CD14-positive monocyte (primary cell): ENCODE results near the gene MND1. TPM values are rescaled to one million over a fixed set of nuclear protein-coding genes. Genes with fewer than 3 reads are reported as not detected.

Experiments
- DNase-seq, 3 donors: peaks; one replicate each; pipeline ENCODE4 v3.0.0-alpha.2; 2011 to 2022
- H2AFZ ChIP-seq: 2 replicates; pipeline ENCODE4 v1.6.0; 2012; ENCODE audit warnings: mild to moderate bottlenecking, low read depth, low read length, inconsistent platforms; ENCODE audit not compliant: insufficient read depth, poor library complexity, severe bottlenecking
- H3K27ac ChIP-seq, 2 donors: 1 replicate in 1 of 2; 2 replicates in 1 of 2; pipeline ENCODE4 v1.5.1; 2012 to 2013; ENCODE audit warnings: low read length in 2 of 2, control low read depth in 1 of 2, inconsistent platforms in 1 of 2, low read depth in 1 of 2, mild to moderate bottlenecking in 1 of 2
- H3K27me3 ChIP-seq, 2 donors: one replicate each; pipeline versions ENCODE4 v1.6.0 to v1.6.1; 2011 to 2013; ENCODE audit warnings: low read length in 2 of 2; ENCODE audit not compliant: control insufficient read depth in 2 of 2, insufficient read depth in 2 of 2
- H3K36me3 ChIP-seq, 2 donors: replicated peaks in 1 of 2; 1 replicate in 1 of 2; 2 replicates in 1 of 2; pipeline versions ENCODE4 v1.5.1 to v1.6.1; 2012 to 2013; ENCODE audit warnings: low read length in 2 of 2, control low read depth in 1 of 2, inconsistent platforms in 1 of 2, mild to moderate bottlenecking in 1 of 2; ENCODE audit not compliant: insufficient read depth in 2 of 2, control insufficient read depth in 1 of 2
- H3K4me1 ChIP-seq, 2 donors: 1 replicate in 1 of 2; 2 replicates in 1 of 2; pipeline versions ENCODE4 v1.5.1 to v1.6.1; 2012 to 2013; ENCODE audit warnings: low read length in 2 of 2, control low read depth in 1 of 2, inconsistent platforms in 1 of 2, mild to moderate bottlenecking in 1 of 2, moderate library complexity in 1 of 2; ENCODE audit not compliant: insufficient read depth in 2 of 2, control insufficient read depth in 1 of 2
- H3K4me2 ChIP-seq: replicated peaks from 2 replicates; pipeline ENCODE3; 2012; ENCODE audit warnings: low read length, moderate library complexity, mild to moderate bottlenecking; ENCODE audit not compliant: poor library complexity, severe bottlenecking; ENCODE audit errors: extremely low read depth
- H3K4me3 ChIP-seq, 3 experiments: fragments of 200-600 bp in 1 of 3; sonication (generic) in 1 of 3; replicated peaks in 1 of 3; 1 replicate in 2 of 3; 2 replicates in 1 of 3; pipeline ENCODE4 v1.5.1; 2011 to 2013; ENCODE audit warnings: low read length in 3 of 3, mild to moderate bottlenecking in 3 of 3, control low read depth in 2 of 3, low read depth in 2 of 3, inconsistent platforms in 1 of 3, moderate library complexity in 1 of 3
- H3K79me2 ChIP-seq: 2 replicates; pipeline ENCODE4 v1.6.0; 2012; ENCODE audit warnings: mild to moderate bottlenecking, control low read depth, inconsistent platforms, low read length, moderate library complexity; ENCODE audit not compliant: insufficient read depth
- H3K9ac ChIP-seq: 2 replicates; pipeline ENCODE4 v1.6.0; 2017; ENCODE audit warnings: low read length, mild to moderate bottlenecking; ENCODE audit not compliant: insufficient read depth, poor library complexity, severe bottlenecking
- H3K9me3 ChIP-seq, 2 donors: replicated peaks in 1 of 2; 1 replicate in 1 of 2; 2 replicates in 1 of 2; pipeline versions ENCODE4 v1.5.1 to v1.6.1; 2012 to 2013; ENCODE audit warnings: low read length in 2 of 2, control low read depth in 1 of 2; ENCODE audit not compliant: control insufficient read depth in 1 of 2, insufficient read depth in 1 of 2
- H4K20me1 ChIP-seq: 2 replicates; pipeline ENCODE4 v1.6.0; 2012; ENCODE audit warnings: mild to moderate bottlenecking, low read length, control low read depth, moderate library complexity; ENCODE audit not compliant: insufficient read depth
- H3K27ac Mint-ChIP-seq, 7 donors: one replicate each; pipeline ENCODE4 v1.8.0; 2020; ENCODE audit warnings: mild to moderate bottlenecking in 7 of 7, mixed read lengths in 7 of 7, moderate library complexity in 6 of 7, inconsistent platforms in 2 of 7
- H3K27me3 Mint-ChIP-seq, 3 donors: one replicate each; pipeline ENCODE4 v1.8.0; 2021 to 2022; ENCODE audit warnings: low read depth in 3 of 3, mild to moderate bottlenecking in 3 of 3, mixed read lengths in 3 of 3, moderate library complexity in 3 of 3, inconsistent platforms in 1 of 3
- H3K36me3 Mint-ChIP-seq, 2 donors: one replicate each; pipeline ENCODE4 v1.8.0; 2020; ENCODE audit warnings: mixed read lengths in 2 of 2, inconsistent platforms in 1 of 2, mild to moderate bottlenecking in 1 of 2
- H3K4me1 Mint-ChIP-seq: one replicate; pipeline ENCODE4 v1.8.0; 2020; ENCODE audit warnings: mild to moderate bottlenecking, mixed read lengths
- H3K4me3 Mint-ChIP-seq, 2 donors: one replicate each; pipeline ENCODE4 v1.8.0; 2020; ENCODE audit warnings: mild to moderate bottlenecking in 2 of 2, mixed read lengths in 2 of 2, moderate library complexity in 1 of 2
- H3K9me3 Mint-ChIP-seq, 7 donors: one replicate each; pipeline ENCODE4 v1.8.0; 2020 to 2022; ENCODE audit warnings: mixed read lengths in 7 of 7, mild to moderate bottlenecking in 6 of 7, moderate library complexity in 6 of 7, inconsistent platforms in 2 of 7
- CTCF ChIP-seq: fragments of 200-600 bp; IDR thresholded peaks from one replicate; pipeline ENCODE4 v1.8.0; 2022; ENCODE audit warnings: antibody characterized with exemption, mild to moderate bottlenecking
- WGBS: methylation state at CpG from one replicate; pipeline ENCODE4 v1.1.5; 2013; ENCODE audit warnings: missing lambda C conversion rate; ENCODE audit not compliant: insufficient coverage; 5-methylcytosine and 5-hydroxymethylcytosine counted together
- intact Hi-C, 2 donors: fragments of 100-400 bp; cut with micrococcal nuclease; formaldehyde crosslinking; loops; one replicate each; pipeline versions ENCODE4 v1.15.0 to v1.15.1; 2023
- polyA plus RNA-seq, 3 donors: library from polyadenylated mRNA; depleted of rRNA in 1 of 3; unstranded in 2 of 3; stranded (reverse) in 1 of 3; fragments of 300-500 nt in 2 of 3; fragments of >200 nt in 1 of 3; fragmentation: Illumina TruSeq in 2 of 3; gene quantifications; 1 replicate in 2 of 3; 2 replicates in 1 of 3; pipeline ENCODE4 v1.2.3, GENCODE V29; 2012 to 2021

The MND1 gene
- polyA plus RNA-seq, 3 donors, result not detected

- no peak overlapping the region for H3K27ac ChIP-seq
- Mint-ChIP-seq H3K36me3 (no peaks in the 10 kb centered on the region), H3K27me3 (peaks cover 2 to 3% (median 2%) of the 10 kb centered on the region in 3 donors), H3K9me3 (peaks cover 0 to 2% (median 0%) of the 10 kb centered on the region in 7 donors), H3K27ac (no peak overlapping the region), H3K4me1 (peaks cover 37% of the 10 kb centered on the region), H3K4me3 (no peak overlapping the region)
- 84% methylated on average over 3 of the region's 10 CpGs for WGBS
- no peaks in the 10 kb centered on the region for H3K36me3 ChIP-seq
- no peak overlapping the region for H3K4me3 ChIP-seq
- no peak for DNase-seq
- H3K9ac ChIP-seq, result no peak overlapping the region
- H3K27me3 ChIP-seq, result no peaks in the 10 kb centered on the region
- intact Hi-C loops, result no loop called here
- TF ChIP-seq CTCF, result no peak
- no peak overlapping the region for H2AFZ ChIP-seq
- H3K9me3 ChIP-seq, result no peaks in the 10 kb centered on the region
- no peaks in the 10 kb centered on the region for H3K79me2 ChIP-seq
- H3K4me1 ChIP-seq, result peaks cover 39 to 42% of the 10 kb centered on the region in 2 donors
- H4K20me1 ChIP-seq, result no peaks in the 10 kb centered on the region
- H3K4me2 ChIP-seq, result no peak overlapping the region
These were observed 103.7 kb downstream of the MND1 start for GRCh38 chr4:153448003-153448731.

- H3K4me3 Mint-ChIP-seq, result no peak overlapping the region
- no CpG with 5 or more reads among the region's 1 CpG for WGBS
- H3K27ac Mint-ChIP-seq, result peak overlapping the region in 5 of 7 donors; percentile 43 to 84 (median 75)
These were observed 104.8 kb downstream of the MND1 start for GRCh38 chr4:153449338-153449737.

More at GRCh38 chr4:153449338-153449737, 104.8 kb downstream of the MND1 start:
- Histone ChIP-seq H3K27ac (peak overlapping the region; percentile 28 to 62), H3K79me2 (no peaks in the 10 kb centered on the region), H3K36me3 (no peaks in the 10 kb centered on the region), H3K9me3 (no peaks in the 10 kb centered on the region), H3K9ac (no peak overlapping the region), H3K4me3 (no peak overlapping the region), H3K4me1 (peaks cover 50 to 54% of the 10 kb centered on the region in 2 donors), H3K27me3 (no peaks in the 10 kb centered on the region), H3K4me2 (no peak overlapping the region), H4K20me1 (no peaks in the 10 kb centered on the region), H2AFZ (no peak overlapping the region)
- TF ChIP-seq CTCF, result no peak
- no peaks in the 10 kb centered on the region for H3K36me3 Mint-ChIP-seq
- peaks cover 2 to 3% (median 2%) of the 10 kb centered on the region in 3 donors for H3K27me3 Mint-ChIP-seq
- DNase-seq, result no peak
- H3K4me1 Mint-ChIP-seq, result peaks cover 49% of the 10 kb centered on the region
- intact Hi-C loops, result no loop called here
- H3K9me3 Mint-ChIP-seq, result peaks cover 0 to 2% (median 0%) of the 10 kb centered on the region in 7 donors
